GM12875 (cell line): ENCODE data around the gene INAVA.

ENCODE experiments used
- H3K4me3 ChIP-seq: one replicate; pipeline ENCODE4 v1.5.1; 2011; ENCODE audit warnings: low read depth, low read length, control low read depth
- TF ChIP-seq, protein P1 (sequence below): IDR thresholded peaks from 2 replicates; pipeline ENCODE4 v1.5.1; 2011; ENCODE audit warnings: low read depth, mild to moderate bottlenecking, control low read depth, inconsistent platforms, low read length, moderate library complexity, borderline replicate concordance; ENCODE audit not compliant: insufficient read depth

The INAVA gene

DNA sequence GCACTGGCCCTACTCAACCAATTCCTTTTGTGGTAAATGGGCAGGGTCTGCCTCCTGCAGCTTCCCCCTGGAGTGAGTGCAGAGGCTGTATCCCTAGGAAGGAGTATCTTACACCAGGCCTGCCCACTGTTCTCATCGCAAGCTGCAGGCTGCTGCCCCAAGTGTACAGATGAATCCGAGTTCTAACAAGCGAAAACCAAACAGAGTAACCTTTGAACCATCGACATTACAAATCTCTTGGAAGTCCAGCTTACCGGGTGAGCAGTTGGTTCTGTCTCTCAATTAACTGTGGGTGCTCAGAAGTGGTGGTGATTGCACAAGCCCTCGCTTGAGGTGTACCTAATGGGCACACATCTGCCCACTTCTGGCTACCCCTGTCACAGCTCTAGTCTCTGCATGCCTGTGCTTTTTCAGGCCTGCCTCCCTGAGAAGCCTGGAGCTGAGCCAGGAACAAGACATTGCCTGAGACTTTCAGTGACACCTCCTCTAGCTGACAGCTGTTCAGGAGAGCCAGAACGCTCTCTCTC, 22.7 kb downstream of the INAVA start:
- H3K4me3 ChIP-seq, result no peak overlapping the region
- TF ChIP-seq, protein P1, sequence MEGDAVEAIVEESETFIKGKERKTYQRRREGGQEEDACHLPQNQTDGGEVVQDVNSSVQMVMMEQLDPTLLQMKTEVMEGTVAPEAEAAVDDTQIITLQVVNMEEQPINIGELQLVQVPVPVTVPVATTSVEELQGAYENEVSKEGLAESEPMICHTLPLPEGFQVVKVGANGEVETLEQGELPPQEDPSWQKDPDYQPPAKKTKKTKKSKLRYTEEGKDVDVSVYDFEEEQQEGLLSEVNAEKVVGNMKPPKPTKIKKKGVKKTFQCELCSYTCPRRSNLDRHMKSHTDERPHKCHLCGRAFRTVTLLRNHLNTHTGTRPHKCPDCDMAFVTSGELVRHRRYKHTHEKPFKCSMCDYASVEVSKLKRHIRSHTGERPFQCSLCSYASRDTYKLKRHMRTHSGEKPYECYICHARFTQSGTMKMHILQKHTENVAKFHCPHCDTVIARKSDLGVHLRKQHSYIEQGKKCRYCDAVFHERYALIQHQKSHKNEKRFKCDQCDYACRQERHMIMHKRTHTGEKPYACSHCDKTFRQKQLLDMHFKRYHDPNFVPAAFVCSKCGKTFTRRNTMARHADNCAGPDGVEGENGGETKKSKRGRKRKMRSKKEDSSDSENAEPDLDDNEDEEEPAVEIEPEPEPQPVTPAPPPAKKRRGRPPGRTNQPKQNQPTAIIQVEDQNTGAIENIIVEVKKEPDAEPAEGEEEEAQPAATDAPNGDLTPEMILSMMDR, result no peak

DNA sequence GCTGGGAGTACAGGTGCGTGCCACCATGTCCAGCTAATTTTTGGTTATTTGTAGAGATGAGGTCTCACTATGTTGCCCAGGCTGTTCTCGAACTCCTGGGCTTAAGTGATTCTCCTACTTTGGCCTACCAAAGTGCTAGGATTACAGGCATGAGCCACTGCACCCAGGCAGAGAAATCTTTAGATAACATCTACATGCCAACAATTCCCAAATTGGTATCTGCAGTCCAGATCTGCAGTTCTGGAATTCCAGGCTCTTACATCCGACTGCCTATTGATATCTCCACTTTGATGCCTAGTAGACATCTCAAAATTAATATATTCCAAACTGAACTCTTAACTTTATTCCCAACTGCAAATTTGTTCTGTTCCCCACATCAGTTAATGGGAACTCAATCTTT, 23.3 kb downstream of the INAVA start:
- TF ChIP-seq, protein P1, result no peak

DNA sequence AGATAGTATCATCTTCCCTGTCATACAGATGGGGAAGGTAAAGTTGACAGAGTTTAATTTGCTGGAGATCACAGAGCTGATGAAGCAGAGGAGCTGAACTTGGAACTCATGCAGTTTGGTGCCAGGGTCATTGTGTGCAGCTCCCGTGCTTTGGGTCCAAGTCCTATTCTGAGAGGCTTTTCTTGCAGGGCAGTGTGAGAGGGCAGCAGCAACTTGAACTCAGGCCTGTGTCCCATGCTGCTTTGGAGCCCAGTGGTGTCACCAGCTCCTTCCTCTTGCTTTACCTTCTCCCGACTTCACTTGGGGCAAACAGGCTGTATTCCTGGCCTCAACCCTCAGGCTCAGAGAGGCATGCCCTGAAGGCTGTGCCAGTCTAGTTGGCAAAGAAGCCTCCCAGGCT, 24.7 kb downstream of the INAVA start:
- no peak overlapping the region for H3K4me3 ChIP-seq

More for the DNA sequence above, 23.3 kb downstream of the INAVA start:
- H3K4me3 ChIP-seq, result no peak overlapping the region

GRCh38 chr1:200921571-200922110, 26.9 kb downstream of the INAVA start:
- TF ChIP-seq, protein P1, result no peak

More for the DNA sequence above, 24.7 kb downstream of the INAVA start:
- TF ChIP-seq, protein P1, result no peak

DNA sequence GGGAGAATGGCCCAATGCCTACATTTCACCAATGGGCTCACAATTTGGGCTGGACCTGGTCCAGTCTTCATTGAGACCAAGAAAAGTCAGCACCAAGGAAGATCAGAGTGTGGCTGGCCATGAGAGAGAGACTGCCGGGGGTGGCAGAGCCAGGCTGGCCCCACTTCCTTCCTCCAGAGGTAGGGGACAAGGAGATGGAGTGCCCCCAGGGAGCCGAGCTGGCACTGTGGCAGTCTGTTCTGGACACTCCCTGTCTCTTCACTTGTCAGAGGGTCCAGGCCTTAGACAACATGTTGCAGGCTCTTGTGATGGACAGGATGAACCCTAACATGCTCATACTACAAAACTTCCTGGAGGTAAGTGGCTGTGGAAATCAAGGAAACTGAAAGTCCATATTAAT, 27.7 kb downstream of the INAVA start:
- TF ChIP-seq, protein P1, result no peak

More at GRCh38 chr1:200921571-200922110, 26.9 kb downstream of the INAVA start:
- no peak overlapping the region for H3K4me3 ChIP-seq

DNA sequence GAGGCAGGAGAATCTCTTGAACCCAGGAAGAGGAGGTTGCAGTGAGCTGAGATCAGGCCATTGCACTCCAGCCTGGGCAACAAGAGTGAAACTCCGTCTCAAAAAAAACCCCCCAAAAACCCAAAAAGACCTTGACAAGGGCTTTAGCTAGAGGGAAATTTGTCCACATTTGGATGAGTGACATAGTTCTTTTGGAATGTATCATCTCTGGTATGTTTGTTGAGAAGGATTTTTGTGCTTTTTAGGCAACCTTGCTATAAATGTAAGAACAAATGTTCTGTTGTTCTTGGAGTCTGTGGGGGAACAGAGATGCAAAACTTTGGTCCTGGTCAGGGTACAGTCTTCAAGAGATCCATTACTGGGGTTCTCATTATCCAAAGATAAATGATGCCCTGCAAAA, 28.9 kb downstream of the INAVA start:
- no peak overlapping the region for H3K4me3 ChIP-seq
- TF ChIP-seq, protein P1, result no peak

More for the DNA sequence above, 27.7 kb downstream of the INAVA start:
- no peak overlapping the region for H3K4me3 ChIP-seq

GRCh38 chr1:200925831-200926230, 31.1 kb downstream of the INAVA start:
- no peak overlapping the region for H3K4me3 ChIP-seq
- TF ChIP-seq, protein P1, result no peak
